Gastroesophageal sphincter (tissue), 4 donors: ENCODE measurements around the gene GALNTL6. TPM values are rescaled to one million over a fixed set of nuclear protein-coding genes. Genes with fewer than 3 reads are reported as not detected.
"Not testable (repeated sequence)": the region's sequence is repeated elsewhere in the genome, so short reads cannot be mapped to it uniquely, and the experiment has no call there.

ENCODE experiments used
- ATAC-seq: fragments of 150-250 bp; one replicate; pipeline ENCODE4 v1.9.1; 2016; ENCODE audit warnings: mild to moderate bottlenecking, moderate library complexity
- H3K27ac ChIP-seq, 4 donors: fragments of 200-600 bp; sonication (generic) in 3 of 4; 1 replicate in 3 of 4; 2 replicates in 1 of 4; pipeline ENCODE4 v1.5.1; 2016 to 2019
- H3K27me3 ChIP-seq: fragments of 200-600 bp; sonication (generic); one replicate; pipeline ENCODE4 v1.5.1; 2019
- H3K36me3 ChIP-seq, 2 donors: fragments of 200-600 bp; sonication (generic); one replicate each; pipeline ENCODE4 v1.5.1; 2019; ENCODE audit warnings: control low read depth in 1 of 2
- H3K4me1 ChIP-seq, 3 donors: fragments of 200-600 bp; sonication (generic); 1 replicate in 2 of 3; 2 replicates in 1 of 3; pipeline ENCODE4 v1.5.1; 2016 to 2019; ENCODE audit warnings: control low read depth in 2 of 3
- H3K4me3 ChIP-seq, 2 donors: fragments of 200-600 bp; sonication (generic); one replicate each; pipeline ENCODE4 v1.5.1; 2019; ENCODE audit warnings: mild to moderate bottlenecking in 1 of 2, moderate library complexity in 1 of 2
- H3K9me3 ChIP-seq, 3 donors: fragments of 200-600 bp; sonication (generic); one replicate each; pipeline ENCODE4 v1.5.1; 2017 to 2019; ENCODE audit warnings: control low read depth in 2 of 3
- CTCF ChIP-seq, 4 experiments: fragments of 200-600 bp in 2 of 4; fragments of 450-650 bp in 2 of 4; sonication (generic) in 1 of 4; IDR thresholded peaks; one replicate each; pipeline ENCODE4 v1.5.1; 2017 to 2019; ENCODE audit warnings: antibody characterized with exemption in 4 of 4, mild to moderate bottlenecking in 2 of 4, moderate library complexity in 2 of 4
- EP300 ChIP-seq: sonication (generic); formaldehyde crosslinking; IDR thresholded peaks from one replicate; pipeline ENCODE4 v1.6.1; 2017; ENCODE audit warnings: antibody characterized with exemption, mild to moderate bottlenecking
- POLR2A ChIP-seq, 2 donors: fragments of 450-650 bp; IDR thresholded peaks; one replicate each; pipeline ENCODE4 v1.6.1; 2017; ENCODE audit warnings: antibody characterized with exemption in 2 of 2, mild to moderate bottlenecking in 2 of 2, moderate library complexity in 1 of 2
- POLR2AphosphoS5 ChIP-seq: sonication (generic); formaldehyde crosslinking; IDR thresholded peaks from one replicate; pipeline ENCODE4 v1.6.1; 2017; ENCODE audit warnings: antibody characterized with exemption
- WGBS, 2 donors: methylation state at CpG; one replicate each; pipeline ENCODE4 v1.1.5; 2018; ENCODE audit warnings: low coverage in 1 of 2; 5-methylcytosine and 5-hydroxymethylcytosine counted together
- total RNA-seq, 4 donors: library from RNA; depleted of rRNA; stranded (reverse); fragments of >200 nt; gene quantifications; one replicate each; pipeline ENCODE4 v1.1.0, GENCODE V29; 2016

Gene GALNTL6
- total RNA-seq, 4 donors from 2014 or later: not detected

DNA sequence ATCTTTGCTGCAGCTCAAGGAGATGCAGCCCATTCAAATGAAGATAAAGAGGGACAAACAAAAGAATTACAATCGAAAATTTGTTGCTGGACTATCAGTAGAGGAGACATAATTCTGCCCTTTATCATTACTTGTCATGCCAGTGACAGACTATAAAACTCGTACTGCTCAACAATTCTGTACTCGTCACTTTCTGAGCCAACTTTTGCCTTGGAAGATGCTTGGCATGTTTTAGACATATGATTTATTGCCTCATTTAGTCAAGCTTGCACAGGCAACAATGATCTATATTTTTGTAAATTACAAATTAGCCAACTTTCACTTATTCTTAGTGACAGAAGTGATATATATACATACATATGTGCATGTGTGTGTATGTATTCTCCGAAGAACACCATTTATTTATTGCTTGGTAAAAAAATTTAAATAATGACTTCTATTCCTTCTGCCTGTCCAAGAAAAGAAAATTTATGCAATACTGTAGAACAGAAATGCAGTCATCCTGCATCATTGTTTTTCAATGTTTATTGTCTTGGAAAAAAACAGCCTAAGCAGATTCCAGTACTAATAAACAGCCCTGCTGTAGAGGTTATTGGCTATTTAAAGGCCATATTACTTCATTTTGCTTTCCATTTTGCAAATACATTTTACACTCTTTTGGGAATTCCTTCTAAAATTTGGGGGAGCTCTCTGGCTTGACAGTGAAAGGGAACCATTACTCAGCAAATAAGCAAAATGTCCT lies 980.5 kb downstream of the GALNTL6 start:
- Histone ChIP-seq H3K27ac (no peak overlapping the region), H3K4me3 (no peak overlapping the region), H3K9me3 (no peaks in the 10 kb centered on the region), H3K4me1 (no peaks in the 10 kb centered on the region), H3K36me3 (no peaks in the 10 kb centered on the region), H3K27me3 (no peaks in the 10 kb centered on the region)
- WGBS, 2 donors: 48 to 60% methylated on average over 4 of the region's 4 CpGs
- TF ChIP-seq CTCF (IDR thresholded peaks at IDR 0.05): no peak
- no peak for TF ChIP-seq EP300
- TF ChIP-seq POLR2AphosphoS5: no peak
- no peak for TF ChIP-seq POLR2A (IDR thresholded peaks at IDR 0.05)
- no peak for ATAC-seq

DNA sequence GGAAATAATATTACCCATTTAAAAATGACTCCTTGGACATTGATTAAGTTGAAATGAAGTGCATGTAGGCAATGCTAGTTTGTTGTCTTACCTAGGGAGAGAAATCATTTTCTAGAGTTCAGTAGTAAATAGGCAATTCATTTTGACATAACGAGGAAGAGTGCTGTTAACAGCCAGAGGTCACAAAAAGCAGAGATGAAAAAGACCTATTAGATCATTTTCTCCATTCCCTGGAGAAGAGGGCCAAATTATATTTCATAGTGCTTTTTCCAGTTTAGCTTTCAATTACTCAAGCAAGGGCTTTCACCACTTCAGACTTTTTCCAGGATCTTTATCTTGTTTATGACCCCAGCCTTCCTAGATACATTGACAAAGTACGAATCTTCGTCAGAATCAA lies 981.1 kb downstream of the GALNTL6 start:
- Histone ChIP-seq H3K36me3 (no peaks in the 10 kb centered on the region), H3K9me3 (no peaks in the 10 kb centered on the region), H3K27me3 (no peaks in the 10 kb centered on the region), H3K4me3 (no peak overlapping the region), H3K27ac (no peak overlapping the region), H3K4me1 (no peaks in the 10 kb centered on the region)
- ATAC-seq: no peak
- 76 to 78% methylated on average over 3 of the region's 3 CpGs for WGBS, 2 donors
- no peak for TF ChIP-seq EP300
- TF ChIP-seq POLR2A (IDR thresholded peaks at IDR 0.05): no peak
- no peak for TF ChIP-seq POLR2AphosphoS5
- TF ChIP-seq CTCF (IDR thresholded peaks at IDR 0.05): no peak

DNA sequence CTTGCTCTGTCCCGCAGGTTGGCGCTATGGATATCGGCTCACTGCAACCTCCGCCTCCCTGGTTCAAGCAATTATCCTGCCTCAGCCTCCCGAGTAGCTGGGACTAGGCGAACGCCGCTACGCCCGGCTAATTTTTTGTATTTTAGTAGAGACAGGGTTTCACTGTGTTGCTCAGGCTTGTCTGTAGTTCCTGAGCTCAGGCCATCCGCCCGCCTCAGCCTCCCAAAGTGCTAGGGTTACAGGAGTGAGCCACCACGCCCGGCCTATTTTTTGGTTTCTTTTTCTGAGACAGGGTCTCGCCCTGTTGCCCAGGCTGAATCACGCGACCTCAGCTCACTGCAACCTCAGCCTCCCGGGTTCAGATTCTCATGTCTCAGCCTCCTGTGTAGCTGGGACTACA lies 984.1 kb downstream of the GALNTL6 start:
- not testable (repeated sequence) for H3K27me3 ChIP-seq, ATAC-seq, H3K9me3 ChIP-seq, H3K27ac ChIP-seq, H3K4me3 ChIP-seq, H3K4me1 ChIP-seq, H3K36me3 ChIP-seq
- WGBS, 2 donors: 97 to 100% methylated on average over 6 of the region's 18 CpGs

DNA sequence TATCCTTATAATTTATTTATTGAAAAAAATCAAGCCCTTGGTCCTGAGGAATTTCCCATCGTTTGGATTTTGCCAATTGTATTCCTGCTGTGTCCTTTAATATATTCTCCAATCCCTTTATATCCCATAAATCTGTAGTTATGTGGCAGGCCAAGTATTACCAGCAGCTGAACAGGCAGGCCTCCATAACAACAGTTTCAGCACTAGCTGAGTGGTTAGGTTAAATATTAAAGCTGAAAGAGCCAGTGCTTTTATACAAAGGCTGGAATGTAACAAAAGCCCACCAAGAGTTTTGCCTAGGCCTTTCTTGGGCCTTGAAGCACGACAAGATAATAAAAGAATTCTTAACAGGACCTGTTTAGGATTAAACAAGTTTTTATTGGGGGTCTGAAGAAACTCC lies 988.8 kb downstream of the GALNTL6 start:
- TF ChIP-seq POLR2AphosphoS5 (no peak), POLR2A (IDR thresholded peaks at IDR 0.05) (no peak), EP300 (no peak), CTCF (IDR thresholded peaks at IDR 0.05) (no peak)
- 57 to 75% methylated on average over 1 to 2 of the region's 2 CpGs for WGBS, 2 donors
- ATAC-seq: no peak

DNA sequence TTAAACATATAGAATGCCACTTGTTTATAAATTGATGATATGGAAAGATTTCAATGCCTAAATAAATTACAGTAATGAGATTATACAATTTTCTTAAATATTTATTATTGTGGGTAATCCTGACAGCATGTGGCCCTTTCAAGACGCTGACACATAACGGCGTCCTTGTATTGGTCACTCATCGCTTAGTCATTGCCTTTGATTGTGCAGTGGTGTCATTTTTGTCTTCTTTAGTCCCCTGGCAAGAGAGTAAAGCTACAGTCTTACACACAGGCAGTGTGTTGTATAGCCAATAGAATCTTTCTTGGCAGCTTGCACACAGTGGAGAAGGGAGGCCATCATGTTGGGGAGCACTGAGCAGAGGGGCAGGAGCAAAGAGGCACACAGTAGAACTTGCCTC lies 993.6 kb downstream of the GALNTL6 start:
- Histone ChIP-seq H3K9me3 (no peaks in the 10 kb centered on the region), H3K36me3 (no peaks in the 10 kb centered on the region), H3K4me3 (no peak overlapping the region), H3K27me3 (no peaks in the 10 kb centered on the region), H3K4me1 (no peaks in the 10 kb centered on the region), H3K27ac (no peak overlapping the region)
- no peak for ATAC-seq
- TF ChIP-seq POLR2A (IDR thresholded peaks at IDR 0.05) (no peak), EP300 (no peak), CTCF (IDR thresholded peaks at IDR 0.05) (no peak), POLR2AphosphoS5 (no peak)
- 92 to 95% methylated on average over 4 of the region's 4 CpGs for WGBS, 2 donors

More for the DNA sequence above, 988.8 kb downstream of the GALNTL6 start:
- Histone ChIP-seq H3K9me3 (no peaks in the 10 kb centered on the region), H3K36me3 (no peaks in the 10 kb centered on the region), H3K4me1 (no peaks in the 10 kb centered on the region), H3K27me3 (no peaks in the 10 kb centered on the region), H3K27ac (no peak overlapping the region), H3K4me3 (no peak overlapping the region)
